CD4-positive, CD25-positive, alpha-beta regulatory T cell (primary cell): ENCODE data around the gene CCR5. TPM values are rescaled to one million over a fixed set of nuclear protein-coding genes. Genes with fewer than 3 reads are reported as not detected.

Source experiments
- ATAC-seq, 2 donors: fragments of 150-1000 bp; cut with Tn5 transposase; one replicate each; pipeline ENCODE4 v1.10.0; 2021; ENCODE audit warnings: low read depth in 2 of 2, moderate number of reproducible peaks in 2 of 2, moderate library complexity in 1 of 2
- DNase-seq, 3 donors: peaks; one replicate each; pipeline versions ENCODE4 v3.0.0 to v3.0.0-alpha.2; 2012 to 2022; ENCODE audit warnings: mixed read lengths in 1 of 3
- H3K27ac ChIP-seq: one replicate; pipeline ENCODE4 v1.7.0; 2013; ENCODE audit warnings: mild to moderate bottlenecking, low read length; ENCODE audit not compliant: insufficient read depth, poor library complexity, severe bottlenecking
- H3K27me3 ChIP-seq: one replicate; pipeline ENCODE4 v1.7.0; 2013; ENCODE audit warnings: low read length; ENCODE audit not compliant: control insufficient read depth, insufficient read depth
- H3K36me3 ChIP-seq: one replicate; pipeline ENCODE4 v1.7.0; 2013; ENCODE audit warnings: mild to moderate bottlenecking, low read length, moderate library complexity; ENCODE audit not compliant: control insufficient read depth, insufficient read depth
- H3K4me1 ChIP-seq: 2 replicates; pipeline ENCODE4 v1.7.0; 2013; ENCODE audit warnings: mild to moderate bottlenecking, low read length; ENCODE audit not compliant: insufficient read depth, control insufficient read depth, poor library complexity, severe bottlenecking
- H3K4me3 ChIP-seq: one replicate; pipeline ENCODE4 v1.7.0; 2013; ENCODE audit warnings: low read depth, mild to moderate bottlenecking, low read length, moderate library complexity
- H3K9me3 ChIP-seq, 2 experiments: 1 replicate in 1 of 2; 2 replicates in 1 of 2; pipeline ENCODE4 v1.7.0; 2013; ENCODE audit warnings: low read length in 2 of 2, mild to moderate bottlenecking in 1 of 2, moderate library complexity in 1 of 2; ENCODE audit not compliant: control insufficient read depth in 2 of 2
- H3K27ac Mint-ChIP-seq, 3 donors: one replicate each; pipeline ENCODE4 v1.8.0; 2020 to 2022; ENCODE audit warnings: mild to moderate bottlenecking in 3 of 3, mixed read lengths in 3 of 3, moderate library complexity in 2 of 3
- H3K27me3 Mint-ChIP-seq: one replicate; pipeline ENCODE4 v1.8.0; 2022; ENCODE audit warnings: mild to moderate bottlenecking, mixed read lengths
- H3K36me3 Mint-ChIP-seq: one replicate; pipeline ENCODE4 v1.8.0; 2020; ENCODE audit warnings: mixed read lengths
- H3K4me1 Mint-ChIP-seq, 4 donors: one replicate each; pipeline ENCODE4 v1.8.0; 2020 to 2022; ENCODE audit warnings: mixed read lengths in 4 of 4, mild to moderate bottlenecking in 1 of 4
- H3K4me3 Mint-ChIP-seq, 4 donors: one replicate each; pipeline ENCODE4 v1.8.0; 2020 to 2022; ENCODE audit warnings: mild to moderate bottlenecking in 4 of 4, mixed read lengths in 4 of 4, moderate library complexity in 3 of 4
- H3K9me3 Mint-ChIP-seq, 7 donors: one replicate each; pipeline ENCODE4 v1.8.0; 2020 to 2022; ENCODE audit warnings: mixed read lengths in 7 of 7, mild to moderate bottlenecking in 3 of 7, moderate library complexity in 2 of 7
- polyA plus RNA-seq, 4 donors: library from polyadenylated mRNA; unstranded; fragments of 300-500 nt; fragmentation: Illumina TruSeq; gene quantifications; one replicate each; pipeline ENCODE4 v1.2.3, GENCODE V29; 2021
- total RNA-seq: library from RNA; stranded (reverse); gene quantifications from one replicate; pipeline ENCODE4 v1.2.3, GENCODE V29; 2022

The CCR5 gene
- total and polyA plus RNA-seq, 5 donors from 2014 or later = 10.9 to 18.6 (median 15.8) TPM

DNA sequence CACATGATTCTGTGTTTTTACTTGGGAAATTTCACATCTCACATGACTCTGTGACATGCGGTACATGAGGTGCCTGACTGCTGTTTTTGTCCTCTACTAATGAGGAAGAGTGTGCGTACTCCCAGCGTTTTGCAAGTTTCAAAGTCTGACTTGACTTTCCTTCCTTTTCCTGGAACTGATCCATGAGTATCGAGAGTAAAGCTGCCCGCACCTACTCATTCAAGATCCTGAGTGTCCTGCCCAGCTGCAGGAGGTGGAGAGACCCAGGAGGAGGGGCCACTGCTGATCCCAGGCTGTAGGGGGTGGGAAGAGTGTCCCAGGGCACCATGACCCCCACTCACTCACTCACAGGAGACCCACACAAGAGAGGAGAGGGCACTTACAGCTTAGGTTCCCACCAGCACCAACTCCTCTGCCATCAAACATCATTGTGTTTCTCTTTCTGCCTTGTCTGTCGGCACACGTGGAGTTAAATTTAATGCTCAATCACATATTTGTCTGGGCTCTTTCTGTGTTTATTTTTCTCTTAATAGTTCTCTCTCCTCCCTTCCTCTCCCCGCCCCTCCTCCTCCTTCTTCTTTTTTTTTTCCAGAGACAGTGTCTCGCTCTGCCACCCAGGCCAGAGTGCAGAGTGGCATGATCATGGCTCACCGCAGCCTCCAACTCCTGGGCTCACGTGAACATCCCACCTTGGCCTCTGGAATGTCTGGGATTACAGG is 34.7 kb downstream of the CCR5 start:
- no peaks in the 10 kb centered on the region for H3K9me3 ChIP-seq
- peaks cover 17 to 38% (median 19%) of the 10 kb centered on the region in 4 donors for H3K4me1 Mint-ChIP-seq
- H3K27ac Mint-ChIP-seq = no peak overlapping the region
- peaks cover 17% of the 10 kb centered on the region for H3K4me1 ChIP-seq
- peaks cover 0 to 4% (median 0%) of the 10 kb centered on the region in 7 donors for H3K9me3 Mint-ChIP-seq
- no peak overlapping the region for H3K4me3 ChIP-seq
- H3K27me3 Mint-ChIP-seq = peaks cover 20% of the 10 kb centered on the region
- no peaks in the 10 kb centered on the region for H3K36me3 ChIP-seq
- DNase-seq (no peak), ATAC-seq (no peak)
- H3K27ac ChIP-seq = no peak overlapping the region
- H3K36me3 Mint-ChIP-seq = no peaks in the 10 kb centered on the region
- H3K4me3 Mint-ChIP-seq = peak overlapping the region in 1 of 4 donors; percentile 6
- no peaks in the 10 kb centered on the region for H3K27me3 ChIP-seq

DNA sequence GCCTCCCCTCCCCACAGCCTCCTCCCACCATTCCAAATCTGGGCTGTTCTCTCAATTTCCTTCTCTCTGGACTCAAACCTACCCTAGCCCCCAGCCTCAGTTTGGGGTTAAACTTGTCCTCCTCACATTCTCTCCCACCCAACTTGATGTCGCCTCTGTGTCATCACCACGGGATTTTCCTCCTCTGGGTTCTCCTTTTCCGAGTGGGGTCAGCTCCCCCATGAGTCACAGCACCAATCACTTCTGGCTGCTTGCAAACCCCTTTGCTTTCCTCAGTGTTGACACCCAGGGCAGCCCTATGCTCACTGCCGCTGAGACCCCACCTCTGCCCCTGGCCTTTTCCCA is 35.7 kb downstream of the CCR5 start:
- H3K9me3 Mint-ChIP-seq = peaks cover 0 to 4% (median 0%) of the 10 kb centered on the region in 7 donors
- DNase-seq (no peak), ATAC-seq (no peak)
- Histone ChIP-seq H3K36me3 (no peaks in the 10 kb centered on the region), H3K9me3 (no peaks in the 10 kb centered on the region), H3K27ac (peak overlapping the region; percentile 67), H3K4me1 (peaks cover 17% of the 10 kb centered on the region), H3K27me3 (no peaks in the 10 kb centered on the region), H3K4me3 (no peak overlapping the region)
- H3K27me3 Mint-ChIP-seq = peaks cover 20% of the 10 kb centered on the region
- peak overlapping the region; percentile 80 to 97 (median 94) for H3K27ac Mint-ChIP-seq
- H3K4me1 Mint-ChIP-seq = peaks cover 17 to 38% (median 19%) of the 10 kb centered on the region in 4 donors
- peak overlapping the region in 3 of 4 donors; percentile 88 to 96 (median 90) for H3K4me3 Mint-ChIP-seq
- no peaks in the 10 kb centered on the region for H3K36me3 Mint-ChIP-seq

DNA sequence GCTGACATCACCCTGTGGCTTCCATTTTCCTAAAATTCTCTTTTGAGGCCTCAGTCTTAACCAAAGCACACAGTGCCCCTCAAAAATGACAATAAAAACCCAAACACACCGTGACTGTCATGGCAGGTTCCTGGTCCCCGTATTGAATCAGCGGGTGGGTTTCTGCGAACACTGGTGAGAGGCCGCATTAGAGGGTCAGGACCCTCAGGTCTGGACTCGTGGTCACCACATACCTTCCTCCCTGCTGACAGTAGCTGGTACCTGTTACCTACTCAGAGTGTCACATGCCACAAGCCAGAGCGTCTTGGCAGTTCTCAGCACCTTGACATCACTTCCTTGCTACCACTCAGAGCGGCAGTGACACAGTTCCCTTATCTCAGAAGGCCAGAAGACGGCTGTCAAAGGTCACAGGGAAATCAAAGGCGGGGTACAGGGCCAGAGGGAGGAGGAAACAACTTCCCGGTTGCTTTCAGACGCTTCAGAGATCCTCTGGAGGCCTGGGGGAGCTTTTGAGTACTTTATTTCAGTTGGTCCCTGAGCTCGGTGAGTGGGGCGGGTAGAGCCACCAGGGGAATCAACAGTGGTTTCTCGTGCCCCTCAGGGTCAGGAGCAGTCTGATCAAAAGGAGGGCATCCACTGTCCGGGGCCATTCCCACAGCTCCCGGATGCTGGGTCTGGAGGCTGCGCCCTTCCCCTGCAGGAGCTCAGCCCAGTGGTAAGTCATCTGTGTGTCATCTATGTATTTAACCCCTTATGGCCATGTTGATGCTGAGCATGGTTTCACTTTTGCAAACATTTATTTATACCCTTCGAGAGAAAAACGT is 36.3 kb downstream of the CCR5 start, which contains the start of the genes CCR5AS and CCRL2:
Gene CCR5AS (minus strand): TSS at position 279 of the 824 bp plus-strand sequence.
Gene CCRL2 (plus strand): TSS at position 472 of the 824 bp plus-strand sequence. CDS start 821 bp downstream, outside the sequence.
- peaks cover 19% of the 10 kb centered on the region for H3K27me3 Mint-ChIP-seq
- peak within 1 kb of the TSS; percentile 90 to 97 (median 94) for H3K27ac Mint-ChIP-seq
- H3K36me3 ChIP-seq = no peaks in the 10 kb centered on the region
- H3K4me3 Mint-ChIP-seq = peak within 1 kb of the TSS; percentile 88 to 96 (median 90)
- H3K27ac ChIP-seq = peak within 1 kb of the TSS; percentile 67
- no peaks in the 10 kb centered on the region for H3K27me3 ChIP-seq
- peaks cover 17% of the 10 kb centered on the region for H3K4me1 ChIP-seq
- peak in 2 of 3 donors; percentile 49 to 87 for DNase-seq
- ATAC-seq = peak; percentile 79 to 84
- peak within 1 kb of the TSS; percentile 79 for H3K4me3 ChIP-seq
- peaks cover 17 to 38% (median 19%) of the 10 kb centered on the region in 4 donors for H3K4me1 Mint-ChIP-seq
- H3K9me3 ChIP-seq = no peaks in the 10 kb centered on the region
- H3K36me3 Mint-ChIP-seq = no peaks in the 10 kb centered on the region
- peaks cover 0 to 4% (median 0%) of the 10 kb centered on the region in 7 donors for H3K9me3 Mint-ChIP-seq

- Mint-ChIP-seq H3K4me1 (peaks cover 17 to 38% (median 19%) of the 10 kb centered on the region in 4 donors), H3K27me3 (peaks cover 10% of the 10 kb centered on the region), H3K36me3 (no peaks in the 10 kb centered on the region), H3K4me3 (peak overlapping the region; percentile 34 to 90 (median 88)), H3K9me3 (peaks cover 0 to 2% (median 0%) of the 10 kb centered on the region in 7 donors), H3K27ac (peak overlapping the region in 2 of 3 donors; percentile 94 to 97)
- no peaks in the 10 kb centered on the region for H3K36me3 ChIP-seq
- ATAC-seq = no peak
- H3K4me1 ChIP-seq = peaks cover 17% of the 10 kb centered on the region
- no peak overlapping the region for H3K27ac ChIP-seq
- DNase-seq = peak in 1 of 3 donors; percentile 17
- peak overlapping the region; percentile 79 for H3K4me3 ChIP-seq
- H3K27me3 ChIP-seq = no peaks in the 10 kb centered on the region
- H3K9me3 ChIP-seq = no peaks in the 10 kb centered on the region
These were observed 37.2 kb downstream of the CCR5 start for GRCh38 chr3:46407970-46408369.

DNA sequence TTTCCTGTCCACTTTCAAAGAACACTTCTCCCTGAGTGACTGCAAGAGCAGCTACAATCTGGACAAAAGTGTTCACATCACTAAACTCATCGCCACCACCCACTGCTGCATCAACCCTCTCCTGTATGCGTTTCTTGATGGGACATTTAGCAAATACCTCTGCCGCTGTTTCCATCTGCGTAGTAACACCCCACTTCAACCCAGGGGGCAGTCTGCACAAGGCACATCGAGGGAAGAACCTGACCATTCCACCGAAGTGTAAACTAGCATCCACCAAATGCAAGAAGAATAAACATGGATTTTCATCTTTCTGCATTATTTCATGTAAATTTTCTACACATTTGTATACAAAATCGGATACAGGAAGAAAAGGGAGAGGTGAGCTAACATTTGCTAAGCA is 38.1 kb downstream of the CCR5 start:
- peaks cover 17% of the 10 kb centered on the region for H3K4me1 ChIP-seq
- Mint-ChIP-seq H3K4me3 (peak overlapping the region in 3 of 4 donors; percentile 3 to 56 (median 42)), H3K36me3 (no peaks in the 10 kb centered on the region), H3K4me1 (peaks cover 17 to 38% (median 19%) of the 10 kb centered on the region in 4 donors), H3K27me3 (peaks cover 7% of the 10 kb centered on the region), H3K9me3 (no peaks in the 10 kb centered on the region), H3K27ac (peak overlapping the region in 2 of 3 donors; percentile 49 to 57)
- DNase-seq = no peak
- ATAC-seq = no peak
- H3K27me3 ChIP-seq = no peaks in the 10 kb centered on the region
- H3K36me3 ChIP-seq = no peaks in the 10 kb centered on the region
- no peak overlapping the region for H3K4me3 ChIP-seq
- no peaks in the 10 kb centered on the region for H3K9me3 ChIP-seq
- no peak overlapping the region for H3K27ac ChIP-seq

DNA sequence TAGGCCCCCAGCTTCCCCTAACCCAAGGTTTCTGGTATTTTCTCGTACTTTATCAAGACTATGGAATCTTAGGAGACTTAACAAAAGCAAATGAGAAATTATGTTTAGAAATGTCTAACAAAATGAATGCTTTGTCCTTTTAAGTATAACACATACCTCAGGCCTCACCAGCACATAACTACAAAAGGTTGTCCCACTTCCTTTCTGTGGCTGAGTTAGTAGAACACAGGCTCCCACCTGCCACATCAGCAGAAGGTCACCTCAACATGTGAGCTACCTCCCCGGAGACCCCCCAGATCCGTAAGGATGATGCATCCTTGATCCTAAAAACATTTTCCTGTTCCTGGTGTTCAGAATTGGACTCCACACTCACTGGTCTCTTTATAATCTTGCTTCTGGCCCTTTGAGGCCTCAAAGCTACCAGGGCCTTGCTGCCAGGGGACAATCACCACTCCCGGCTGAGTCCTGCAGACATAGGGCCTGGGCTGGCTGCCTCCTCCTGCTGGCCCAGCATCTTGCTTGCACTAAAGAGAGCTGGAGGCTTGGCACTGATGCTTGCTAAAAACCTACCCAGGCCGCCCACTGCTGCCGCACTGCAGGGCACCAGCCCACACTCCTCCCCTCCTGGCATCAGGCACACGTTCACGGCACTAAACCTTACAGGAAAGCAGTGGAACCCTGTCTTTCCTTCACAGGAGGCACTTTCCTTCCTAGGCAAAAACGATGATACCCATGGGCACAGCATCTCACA is 39.2 kb downstream of the CCR5 start:
- no peak for ATAC-seq
- H3K4me3 Mint-ChIP-seq = peak overlapping the region in 3 of 4 donors; percentile 21 to 50 (median 23)

DNA sequence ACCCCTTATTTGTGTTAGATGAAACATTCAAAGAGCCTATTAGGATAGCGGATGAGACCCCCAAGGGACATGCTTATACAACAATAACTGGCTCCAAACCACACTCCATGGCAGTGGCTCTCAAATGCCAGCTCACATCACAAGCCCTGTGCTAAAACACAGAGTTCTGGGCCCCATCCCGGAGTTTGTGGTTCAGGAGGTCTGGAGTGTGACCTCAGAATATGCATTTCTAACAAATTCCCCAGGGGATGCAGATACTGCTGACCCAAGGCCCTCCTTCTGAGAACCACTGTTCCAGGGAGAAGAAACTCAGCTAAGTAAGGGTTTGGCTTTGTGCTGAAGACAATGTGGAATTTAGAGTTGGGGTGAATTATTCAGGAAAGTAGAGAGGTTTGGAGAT is 39.9 kb downstream of the CCR5 start:
- Histone ChIP-seq H3K4me1 (peaks cover 17% of the 10 kb centered on the region), H3K27me3 (no peaks in the 10 kb centered on the region), H3K9me3 (no peaks in the 10 kb centered on the region), H3K4me3 (no peak overlapping the region), H3K27ac (no peak overlapping the region), H3K36me3 (no peaks in the 10 kb centered on the region)
- no peak for DNase-seq
- peaks cover 7% of the 10 kb centered on the region for H3K27me3 Mint-ChIP-seq
- ATAC-seq = no peak
- peaks cover 17 to 38% (median 19%) of the 10 kb centered on the region in 4 donors for H3K4me1 Mint-ChIP-seq
- no peaks in the 10 kb centered on the region for H3K9me3 Mint-ChIP-seq
- H3K36me3 Mint-ChIP-seq = no peaks in the 10 kb centered on the region
- no peak overlapping the region for H3K4me3 Mint-ChIP-seq
- H3K27ac Mint-ChIP-seq = peak overlapping the region in 1 of 3 donors; percentile 5

More for the DNA sequence above, 39.2 kb downstream of the CCR5 start:
- peak in 1 of 3 donors; percentile 35 for DNase-seq
- peaks cover 7% of the 10 kb centered on the region for H3K27me3 Mint-ChIP-seq
- Histone ChIP-seq H3K27ac (no peak overlapping the region), H3K9me3 (no peaks in the 10 kb centered on the region), H3K36me3 (no peaks in the 10 kb centered on the region), H3K4me1 (peaks cover 17% of the 10 kb centered on the region), H3K4me3 (no peak overlapping the region), H3K27me3 (no peaks in the 10 kb centered on the region)
- no peaks in the 10 kb centered on the region for H3K36me3 Mint-ChIP-seq
- H3K9me3 Mint-ChIP-seq = no peaks in the 10 kb centered on the region
- H3K4me1 Mint-ChIP-seq = peaks cover 17 to 38% (median 19%) of the 10 kb centered on the region in 4 donors
- peak overlapping the region in 1 of 3 donors; percentile 32 for H3K27ac Mint-ChIP-seq
